GM12878 (cell line): ENCODE measurements around the gene MESD. TPM values are rescaled to one million over a fixed set of nuclear protein-coding genes. Genes with fewer than 3 reads are reported as not detected.

Experiments used
- ATAC-seq: fragments of 200-7000 bp; cut with Tn5 transposase; 3 replicates; pipeline ENCODE4 v1.9.1; 2020; ENCODE audit warnings: mild to moderate bottlenecking, moderate library complexity
- BruUV-seq: library from RNA; stranded (reverse); fragments of 400-500 nt; replicated peaks from 2 replicates; lab custom pipeline; 2021; lab: Mats Ljungman, UMichigan
- CTCF ChIA-PET: fragments of 300-600 bp; sonication (Branson Sonifier 250); formaldehyde crosslinking; extraction: SDS; loops from one replicate; lab custom pipeline; 2021; ENCODE audit warnings: inconsistent platforms; lab: Yijun Ruan, JAX
- POLR2A ChIA-PET: fragments of 350-600 bp; formaldehyde crosslinking; extraction: SDS; loops from one replicate; lab custom pipeline; 2021; ENCODE audit warnings: inconsistent platforms; lab: Charles Lee
- RAD21 ChIA-PET: fragments of 300-600 bp; sonication (Branson Sonifier 250); formaldehyde crosslinking; loops from one replicate; lab custom pipeline; 2023; ENCODE audit warnings: antibody characterized with exemption; ENCODE audit not compliant: unreplicated experiment; lab: Charles Lee
- SMC1A ChIA-PET: fragments of 300-600 bp; sonication (Branson Sonifier 250); formaldehyde crosslinking; loops from one replicate; lab custom pipeline; 2023; ENCODE audit not compliant: unreplicated experiment, uncharacterized antibody; lab: Charles Lee
- DNase-seq: peaks from one replicate; pipeline ENCODE4 v3.0.0-alpha.2; 2011; ENCODE audit warnings: low read depth, low spot score
- FAIRE-seq: peaks from 3 replicates; lab custom pipeline; 2011; peaks lifted over from hg19 to GRCh38; lab: Jason Lieb, UNC
- H2AFZ ChIP-seq: 2 replicates; pipeline ENCODE4 v1.6.0; 2011; ENCODE audit warnings: low read depth, low read length, control low read depth; ENCODE audit not compliant: control insufficient read depth
- H3K27ac ChIP-seq: 2 replicates; pipeline ENCODE4 v1.5.1; 2011; ENCODE audit warnings: control low read depth; ENCODE audit not compliant: control insufficient read depth, insufficient read depth
- H3K27me3 ChIP-seq, 2 experiments: replicated peaks in 1 of 2; 2 replicates each; pipeline versions ENCODE4 v1.6.0 to v1.6.1; 2011; ENCODE audit warnings: low read length in 1 of 2; ENCODE audit not compliant: control insufficient read depth in 2 of 2, insufficient read depth in 2 of 2
- H3K36me3 ChIP-seq, 2 experiments: 2 replicates each; pipeline ENCODE4 v1.5.1; 2011; ENCODE audit warnings: low read length in 1 of 2; ENCODE audit not compliant: control insufficient read depth in 2 of 2, insufficient read depth in 2 of 2
- H3K4me1 ChIP-seq: 2 replicates; pipeline ENCODE4 v1.6.1; 2011; ENCODE audit warnings: mild to moderate bottlenecking, low read length, moderate library complexity, mixed read lengths; ENCODE audit not compliant: control insufficient read depth, insufficient read depth
- H3K4me2 ChIP-seq: 2 replicates; pipeline ENCODE4 v1.6.0; 2011; ENCODE audit warnings: control low read depth; ENCODE audit not compliant: control insufficient read depth, insufficient read depth
- H3K4me3 ChIP-seq: fragments of 200-600 bp; sonication (generic); 2 replicates; pipeline ENCODE4 v1.5.1; 2016
- H3K79me2 ChIP-seq: 2 replicates; pipeline ENCODE4 v1.6.0; 2011; ENCODE audit warnings: low read length; ENCODE audit not compliant: control insufficient read depth, insufficient read depth
- H3K9ac ChIP-seq: 2 replicates; pipeline ENCODE4 v1.8.0; 2011; ENCODE audit warnings: low read length, control low read depth, mixed read lengths; ENCODE audit not compliant: control insufficient read depth, insufficient read depth
- H3K9me3 ChIP-seq: replicated peaks from 3 replicates; pipeline ENCODE4 v1.5.1; 2011; ENCODE audit warnings: mild to moderate bottlenecking, low read length; ENCODE audit not compliant: control insufficient read depth, insufficient read depth
- H4K20me1 ChIP-seq: 2 replicates; pipeline ENCODE4 v1.6.0; 2011; ENCODE audit not compliant: control insufficient read depth, insufficient read depth
- CHD2 ChIP-seq: IDR thresholded peaks from 2 replicates; pipeline ENCODE4 v1.6.1; 2011; ENCODE audit warnings: low read depth, low read length, improper control_type of control experiment, borderline replicate concordance
- GATAD2B ChIP-seq: fragments of 450-650 bp; conservative IDR thresholded peaks from 2 replicates; pipeline ENCODE4 v1.6.1; 2017; ENCODE audit warnings: low read depth, mild to moderate bottlenecking, moderate library complexity
- IKZF1 ChIP-seq: fragments of 450-650 bp; conservative IDR thresholded peaks from 2 replicates; pipeline ENCODE4 v1.6.1; 2017; ENCODE audit warnings: antibody characterized with exemption, mild to moderate bottlenecking
- NBN ChIP-seq: fragments of 450-650 bp; IDR thresholded peaks from 2 replicates; pipeline ENCODE4 v1.6.1; 2016
- PBX3 ChIP-seq: IDR thresholded peaks from 2 replicates; pipeline ENCODE4 v1.6.1; 2011; ENCODE audit warnings: mild to moderate bottlenecking, low read depth, low read length, moderate library complexity; ENCODE audit not compliant: insufficient replicate concordance
- POU2F2 ChIP-seq: IDR thresholded peaks from 3 replicates; pipeline ENCODE4 v1.6.1; 2011; ENCODE audit warnings: low read depth, mild to moderate bottlenecking, low read length, borderline replicate concordance
- RFX5 ChIP-seq: IDR thresholded peaks from 2 replicates; pipeline ENCODE4 v1.6.1; 2011; ENCODE audit warnings: low read depth, low read length, improper control_type of control experiment
- SRF ChIP-seq, 2 experiments: IDR thresholded peaks; 2 replicates each; pipeline ENCODE4 v1.6.1; 2011; ENCODE audit warnings: low read depth in 2 of 2, low read length in 2 of 2, mild to moderate bottlenecking in 1 of 2, moderate library complexity in 1 of 2
- TARDBP ChIP-seq: IDR thresholded peaks from 2 replicates; pipeline ENCODE4 v1.6.1; 2016; ENCODE audit warnings: borderline replicate concordance
- YY1 ChIP-seq: IDR thresholded peaks from 2 replicates; pipeline ENCODE4 v1.6.1; 2011; ENCODE audit warnings: low read depth, mild to moderate bottlenecking, low read length
- ZNF24 ChIP-seq: fragments of 450-650 bp; IDR thresholded peaks from 2 replicates; pipeline ENCODE4 v1.6.1; 2017; ENCODE audit warnings: antibody characterized with exemption, mild to moderate bottlenecking
- ZNF622 ChIP-seq: fragments of 450-650 bp; IDR thresholded peaks from 2 replicates; pipeline ENCODE4 v1.6.1; 2017; ENCODE audit warnings: mild to moderate bottlenecking, inconsistent platforms
- WGBS: methylation state at CpG from one replicate; pipeline ENCODE4 v1.1.6; 2016; ENCODE audit warnings: low lambda C conversion rate; ENCODE audit not compliant: insufficient replicate concordance, insufficient coverage; ENCODE audit errors: missing lambda C conversion rate; 5-methylcytosine and 5-hydroxymethylcytosine counted together
- in situ Hi-C: fragments of 300-500 bp; cut with MboI; formaldehyde crosslinking; loops from 9 replicates; pipeline ENCODE4 v1.14.3; 2018; ENCODE audit warnings: mixed read lengths
- intact Hi-C: fragments of 100-400 bp; cut with micrococcal nuclease; formaldehyde crosslinking; loops from one replicate; pipeline ENCODE4 v1.14.2; 2022; ENCODE audit not compliant: unreplicated experiment
- polyA plus RNA-seq, 11 experiments: library from polyadenylated mRNA; depleted of rRNA in 4 of 11; unstranded in 6 of 11; stranded (reverse) in 5 of 11; fragments of >200 nt; fragmentation: Nextera tagmentation in 4 of 11; fragmentation: Illumina TruSeq in 1 of 11; extraction: Ambion mirVana in 4 of 11; extraction: Trizol in 1 of 11; gene quantifications; 1 replicate in 1 of 11; 2 replicates in 10 of 11; pipeline versions ENCODE4 v1.2.1 to v1.2.3, GENCODE V29; 2011 to 2016; ENCODE audit warnings: inconsistent platforms in 2 of 11, missing spikeins in 2 of 11, low read depth in 1 of 11
- total RNA-seq, 4 experiments: library from RNA; depleted of rRNA in 3 of 4; stranded (reverse); fragments of >200 nt in 3 of 4; fragmentation: Illumina TruSeq in 1 of 4; extraction: Trizol in 1 of 4; gene quantifications; 2 replicates each; pipeline versions ENCODE4 v1.2.1 to v1.2.3, GENCODE V29; 2013 to 2021
- TF ChIP-seq, protein P1 (sequence below): IDR thresholded peaks from 2 replicates; pipeline ENCODE4 v1.6.1; 2011; ENCODE audit warnings: low read depth, low read length, improper control_type of control experiment, borderline replicate concordance
- TF ChIP-seq, protein P2 (sequence below): IDR thresholded peaks from 2 replicates; pipeline ENCODE4 v1.6.1; 2012; ENCODE audit warnings: low read length, inconsistent platforms

MESD gene
- total and polyA plus RNA-seq, 10 of the 15 experiments (the other 5 are each of a cell fraction or from before 2014, with no cell fraction given) = 10.2 to 39.8 (median 20.9) TPM

DNA sequence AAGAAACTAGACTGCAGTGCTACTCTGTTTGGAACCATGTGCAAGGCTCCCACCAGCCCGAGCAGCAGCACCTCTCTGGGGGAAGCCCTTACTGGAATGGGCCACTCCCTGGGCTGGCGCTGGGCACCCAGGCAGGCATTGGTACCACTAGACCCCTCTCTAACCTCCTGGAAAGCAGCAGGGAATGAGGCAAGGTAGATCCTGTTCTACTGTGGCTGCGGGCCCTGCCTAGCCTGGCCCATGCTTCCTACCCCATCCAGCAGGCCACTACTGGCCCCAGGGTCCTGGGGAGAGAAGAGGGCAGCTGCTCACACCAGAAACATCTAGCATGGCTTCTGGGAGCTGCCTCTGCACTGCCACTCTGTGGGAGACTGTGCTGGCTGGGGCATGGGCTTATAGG, 44.8 kb downstream of the MESD start:
- Histone ChIP-seq H3K9ac (no peak overlapping the region), H3K27ac (no peak overlapping the region), H3K79me2 (no peaks in the 10 kb centered on the region), H3K4me2 (no peak overlapping the region), H3K36me3 (peaks cover 0 to 1% of the 10 kb centered on the region in 2 experiments; a peak in 3 of 4 replicates), H4K20me1 (no peaks in the 10 kb centered on the region), H3K9me3 (no peaks in the 10 kb centered on the region), H2AFZ (no peak overlapping the region), H3K4me1 (no peaks in the 10 kb centered on the region), H3K27me3 (no peaks in the 10 kb centered on the region), H3K4me3 (no peak overlapping the region)
- ChIA-PET SMC1A (interaction anchor here (1.4 kb wide), 1 partner anchor 12 kb away, joined by 4 read pairs; no protein-coding TSS in a partner anchor), POLR2A (no interaction called here), RAD21 (no interaction called here), CTCF (no interaction called here)
- DNase-seq (no peak), ATAC-seq (no peak), FAIRE-seq (no peak)
- in situ Hi-C loops = no loop called here
- intact Hi-C loops = no loop called here
- WGBS = 97% methylated on average over 3 of the region's 3 CpGs
- BruUV-seq = no TSS peak
- TF ChIP-seq PBX3 (no peak), NBN (no peak)

- Histone ChIP-seq H2AFZ (no peak overlapping the region), H3K27ac (no peak overlapping the region), H3K27me3 (no peaks in the 10 kb centered on the region), H4K20me1 (no peaks in the 10 kb centered on the region), H3K9me3 (no peaks in the 10 kb centered on the region), H3K9ac (no peak overlapping the region), H3K79me2 (no peaks in the 10 kb centered on the region), H3K4me3 (no peak overlapping the region), H3K4me1 (no peaks in the 10 kb centered on the region), H3K4me2 (no peak overlapping the region), H3K36me3 (peaks cover 0 to under 1% of the 10 kb centered on the region in 2 experiments; a peak in 3 of 4 replicates)
- SMC1A ChIA-PET = no interaction called here
- in situ Hi-C loops = no loop called here
- WGBS = 95% methylated on average over 16 of the region's 16 CpGs
- intact Hi-C loops = no loop called here
- no peak for FAIRE-seq
- POLR2A ChIA-PET = no interaction called here
- no TSS peak for BruUV-seq
- RAD21 ChIA-PET = no interaction called here
- CTCF ChIA-PET = no interaction called here
- no peak for DNase-seq
- no peak for ATAC-seq
- no peak for TF ChIP-seq RFX5
- TF ChIP-seq, protein P1, sequence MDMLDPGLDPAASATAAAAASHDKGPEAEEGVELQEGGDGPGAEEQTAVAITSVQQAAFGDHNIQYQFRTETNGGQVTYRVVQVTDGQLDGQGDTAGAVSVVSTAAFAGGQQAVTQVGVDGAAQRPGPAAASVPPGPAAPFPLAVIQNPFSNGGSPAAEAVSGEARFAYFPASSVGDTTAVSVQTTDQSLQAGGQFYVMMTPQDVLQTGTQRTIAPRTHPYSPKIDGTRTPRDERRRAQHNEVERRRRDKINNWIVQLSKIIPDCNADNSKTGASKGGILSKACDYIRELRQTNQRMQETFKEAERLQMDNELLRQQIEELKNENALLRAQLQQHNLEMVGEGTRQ = no peak
- TF ChIP-seq POU2F2 = no peak
- TF ChIP-seq ZNF24 = no peak
- TF ChIP-seq IKZF1 = no peak
- no peak for TF ChIP-seq YY1
- TF ChIP-seq, protein P2, sequence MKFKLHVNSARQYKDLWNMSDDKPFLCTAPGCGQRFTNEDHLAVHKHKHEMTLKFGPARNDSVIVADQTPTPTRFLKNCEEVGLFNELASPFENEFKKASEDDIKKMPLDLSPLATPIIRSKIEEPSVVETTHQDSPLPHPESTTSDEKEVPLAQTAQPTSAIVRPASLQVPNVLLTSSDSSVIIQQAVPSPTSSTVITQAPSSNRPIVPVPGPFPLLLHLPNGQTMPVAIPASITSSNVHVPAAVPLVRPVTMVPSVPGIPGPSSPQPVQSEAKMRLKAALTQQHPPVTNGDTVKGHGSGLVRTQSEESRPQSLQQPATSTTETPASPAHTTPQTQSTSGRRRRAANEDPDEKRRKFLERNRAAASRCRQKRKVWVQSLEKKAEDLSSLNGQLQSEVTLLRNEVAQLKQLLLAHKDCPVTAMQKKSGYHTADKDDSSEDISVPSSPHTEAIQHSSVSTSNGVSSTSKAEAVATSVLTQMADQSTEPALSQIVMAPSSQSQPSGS = no peak
- no peak for TF ChIP-seq SRF (IDR thresholded peaks at IDR 0.05; ENCODE audit: low read depth in 2 of 2, low read length in 2 of 2)
- no peak for TF ChIP-seq CHD2
- no peak for TF ChIP-seq ZNF622
- no peak for TF ChIP-seq GATAD2B
- TF ChIP-seq TARDBP = no peak
Measured at GRCh38 chr15:80942746-80943565, 46.7 kb downstream of the MESD start.
